Hepatocyte (in vitro differentiated cells): Measurements from ENCODE around the gene WDR81. TPM values are rescaled to one million over a fixed set of nuclear protein-coding genes. Genes with fewer than 3 reads are reported as not detected.

Source experiments
- DNase-seq: peaks from one replicate; pipeline ENCODE4 v3.0.0-alpha.2; 2016; ENCODE audit warnings: low spot score
- H2AFZ ChIP-seq: fragments of 200-600 bp; sonication (generic); 2 replicates; pipeline ENCODE4 v1.6.0; 2016; ENCODE audit warnings: antibody characterized with exemption, mild to moderate bottlenecking
- H3K27ac ChIP-seq: fragments of 200-600 bp; sonication (generic); 2 replicates; pipeline ENCODE4 v1.5.1; 2016; ENCODE audit warnings: mild to moderate bottlenecking
- H3K27me3 ChIP-seq: fragments of 200-600 bp; sonication (generic); 2 replicates; pipeline ENCODE4 v1.6.1; 2016
- H3K36me3 ChIP-seq: fragments of 200-600 bp; sonication (generic); replicated peaks from 2 replicates; pipeline ENCODE4 v1.5.1; 2016; ENCODE audit warnings: low read depth; ENCODE audit not compliant: insufficient read depth
- H3K4me1 ChIP-seq: fragments of 200-600 bp; sonication (generic); 2 replicates; pipeline ENCODE4 v1.5.1; 2016; ENCODE audit warnings: mild to moderate bottlenecking, moderate library complexity; ENCODE audit not compliant: insufficient read depth
- H3K4me2 ChIP-seq: fragments of 200-600 bp; sonication (generic); 2 replicates; pipeline ENCODE4 v1.6.0; 2016
- H3K4me3 ChIP-seq: fragments of 200-600 bp; sonication (generic); 2 replicates; pipeline ENCODE4 v1.5.1; 2016; ENCODE audit warnings: mild to moderate bottlenecking
- H3K79me2 ChIP-seq: fragments of 200-600 bp; sonication (generic); 2 replicates; pipeline ENCODE4 v1.6.0; 2017; ENCODE audit warnings: mild to moderate bottlenecking
- H3K9me2 ChIP-seq: fragments of 200-600 bp; sonication (generic); replicated peaks from 2 replicates; pipeline ENCODE4 v1.6.0; 2017; ENCODE audit warnings: mild to moderate bottlenecking; ENCODE audit not compliant: insufficient read depth
- H3K9me3 ChIP-seq: fragments of 200-600 bp; sonication (generic); 2 replicates; pipeline ENCODE4 v1.5.1; 2016; ENCODE audit warnings: low read depth, mild to moderate bottlenecking
- H4K20me1 ChIP-seq: fragments of 200-600 bp; sonication (generic); 2 replicates; pipeline ENCODE4 v1.6.0; 2016; ENCODE audit warnings: mild to moderate bottlenecking; ENCODE audit not compliant: insufficient read depth, poor library complexity, severe bottlenecking
- CTCF ChIP-seq: fragments of 200-600 bp; sonication (generic); IDR thresholded peaks from 2 replicates; pipeline ENCODE4 v1.5.1; 2016; ENCODE audit warnings: antibody characterized with exemption, mild to moderate bottlenecking; ENCODE audit not compliant: poor library complexity
- EZH2 ChIP-seq: fragments of 200-600 bp; sonication (generic); IDR thresholded peaks from 2 replicates; pipeline ENCODE4 v1.6.1; 2016; ENCODE audit warnings: antibody characterized with exemption, mild to moderate bottlenecking, borderline replicate concordance
- EZH2phosphoT487 ChIP-seq: fragments of 200-600 bp; sonication (generic); IDR thresholded peaks from one replicate; pipeline ENCODE4 v1.6.1; 2018; ENCODE audit warnings: antibody characterized with exemption, mild to moderate bottlenecking, low read depth, moderate library complexity; ENCODE audit not compliant: unreplicated experiment, severe bottlenecking
- WGBS: methylation state at CpG from one replicate; pipeline ENCODE4 v1.1.6; 2016; ENCODE audit warnings: low lambda C conversion rate; ENCODE audit errors: missing lambda C conversion rate; 5-methylcytosine and 5-hydroxymethylcytosine counted together
- polyA plus RNA-seq: library from polyadenylated mRNA; unstranded; fragments of >200 nt; fragmentation: Nextera tagmentation; extraction: Ambion mirVana; gene quantifications from 2 replicates; pipeline ENCODE4 v1.2.1, GENCODE V29; 2016
- total RNA-seq: library from RNA; depleted of rRNA; stranded (reverse); fragments of >200 nt; gene quantifications from 2 replicates; pipeline ENCODE4 v1.2.3, GENCODE V29; 2014

The WDR81 gene
- total and polyA plus RNA-seq, 2 experiments from 2014 or later: 24.0 to 24.4 TPM

- no peak for TF ChIP-seq EZH2
- TF ChIP-seq CTCF: no peak
- no peak for TF ChIP-seq EZH2phosphoT487
- Histone ChIP-seq H3K4me1 (no peaks in the 10 kb centered on the region), H2AFZ (no peak overlapping the region), H4K20me1 (no peaks in the 10 kb centered on the region), H3K9me3 (no peaks in the 10 kb centered on the region), H3K36me3 (no peaks in the 10 kb centered on the region), H3K27me3 (no peaks in the 10 kb centered on the region), H3K27ac (no peak overlapping the region), H3K9me2 (no peaks in the 10 kb centered on the region), H3K79me2 (no peaks in the 10 kb centered on the region), H3K4me2 (no peak overlapping the region), H3K4me3 (no peak overlapping the region)
- 85% methylated on average over 19 of the region's 25 CpGs for WGBS
- DNase-seq: no peak
Measured at GRCh38 chr17:1754430-1755112, 30.1 kb downstream of the WDR81 start.

DNA sequence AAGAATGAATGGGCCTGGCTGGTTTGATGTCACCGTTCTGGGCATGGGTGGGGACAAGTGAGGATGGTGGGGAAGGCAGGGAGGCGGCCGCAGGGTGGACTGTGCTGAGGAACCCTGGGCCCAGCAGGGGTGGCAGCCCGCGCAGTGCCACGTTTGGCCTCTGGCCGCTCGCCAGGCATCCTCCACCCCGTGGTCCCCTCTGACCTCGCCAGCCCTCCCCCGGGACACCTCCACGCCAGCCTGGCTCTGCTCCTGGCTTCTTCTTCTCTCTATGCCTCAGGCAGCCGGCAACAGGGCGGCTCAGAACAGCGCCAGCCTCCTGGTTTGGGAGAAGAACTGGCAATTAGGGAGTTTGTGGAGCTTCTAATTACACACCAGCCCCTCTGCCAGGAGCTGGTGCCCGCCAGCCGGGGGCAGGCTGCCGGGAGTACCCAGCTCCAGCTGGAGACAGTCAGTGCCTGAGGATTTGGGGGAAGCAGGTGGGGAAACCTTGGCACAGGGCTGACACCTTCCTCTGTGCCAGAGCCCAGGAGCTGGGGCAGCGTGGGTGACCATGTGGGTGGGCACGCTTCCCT lies 30.8 kb downstream of the WDR81 start:
- TF ChIP-seq EZH2: no peak
- TF ChIP-seq EZH2phosphoT487: no peak
- no peak for TF ChIP-seq CTCF
- Histone ChIP-seq H3K27me3 (no peaks in the 10 kb centered on the region), H3K27ac (no peak overlapping the region), H3K9me2 (no peaks in the 10 kb centered on the region), H2AFZ (no peak overlapping the region), H3K36me3 (no peaks in the 10 kb centered on the region), H3K4me1 (no peaks in the 10 kb centered on the region), H3K9me3 (no peaks in the 10 kb centered on the region), H3K79me2 (no peaks in the 10 kb centered on the region), H4K20me1 (no peaks in the 10 kb centered on the region), H3K4me2 (no peak overlapping the region), H3K4me3 (no peak overlapping the region)
- DNase-seq: no peak
- WGBS: 85% methylated on average over 12 of the region's 20 CpGs

- Histone ChIP-seq H3K27ac (no peak overlapping the region), H3K4me2 (no peak overlapping the region), H3K36me3 (no peaks in the 10 kb centered on the region), H3K4me3 (no peak overlapping the region), H3K79me2 (no peaks in the 10 kb centered on the region), H3K27me3 (no peaks in the 10 kb centered on the region), H3K9me3 (no peaks in the 10 kb centered on the region), H4K20me1 (no peaks in the 10 kb centered on the region), H2AFZ (no peak overlapping the region), H3K9me2 (no peaks in the 10 kb centered on the region), H3K4me1 (no peaks in the 10 kb centered on the region)
- no peak for TF ChIP-seq CTCF
- TF ChIP-seq EZH2: no peak
- TF ChIP-seq EZH2phosphoT487: no peak
- DNase-seq: no peak
- 58% methylated on average over 17 of the region's 17 CpGs for WGBS
Measured at GRCh38 chr17:1755827-1756262, 31.3 kb downstream of the WDR81 start.
